Suprapubic skin (tissue), 4 donors: ENCODE data around the gene IGSF9. TPM values are rescaled to one million over a fixed set of nuclear protein-coding genes. Genes with fewer than 3 reads are reported as not detected.

Experiments used
- DNase-seq, 2 donors: peaks; one replicate each; pipeline ENCODE4 v3.0.0-alpha.2; 2019; ENCODE audit warnings: low spot score in 2 of 2
- H3K27ac ChIP-seq: fragments of 200-600 bp; sonication (generic); one replicate; pipeline ENCODE4 v1.5.1; 2019
- H3K27me3 ChIP-seq: fragments of 200-600 bp; sonication (generic); one replicate; pipeline ENCODE4 v1.5.1; 2019
- H3K36me3 ChIP-seq: fragments of 200-600 bp; sonication (generic); one replicate; pipeline ENCODE4 v1.5.1; 2019
- H3K4me1 ChIP-seq: fragments of 200-600 bp; sonication (generic); one replicate; pipeline ENCODE4 v1.5.1; 2019
- H3K4me3 ChIP-seq: fragments of 200-600 bp; sonication (generic); one replicate; pipeline ENCODE4 v1.5.1; 2019; ENCODE audit warnings: mild to moderate bottlenecking
- H3K9me3 ChIP-seq: fragments of 200-600 bp; sonication (generic); one replicate; pipeline ENCODE4 v1.5.1; 2019
- EP300 ChIP-seq: sonication (generic); formaldehyde crosslinking; IDR thresholded peaks from one replicate; pipeline ENCODE4 v1.6.1; 2017; ENCODE audit warnings: antibody characterized with exemption
- POLR2A ChIP-seq, 2 donors: fragments of 450-650 bp; IDR thresholded peaks; one replicate each; pipeline ENCODE4 v1.6.1; 2017; ENCODE audit warnings: antibody characterized with exemption in 2 of 2, mild to moderate bottlenecking in 2 of 2, moderate library complexity in 2 of 2
- POLR2AphosphoS5 ChIP-seq, 3 donors: sonication (generic); formaldehyde crosslinking; IDR thresholded peaks; one replicate each; pipeline ENCODE4 v1.6.1; 2017; ENCODE audit warnings: antibody characterized with exemption in 3 of 3
- WGBS: methylation state at CpG from one replicate; pipeline ENCODE4 v1.1.5; 2018; 5-methylcytosine and 5-hydroxymethylcytosine counted together
- total RNA-seq, 4 donors: library from RNA; depleted of rRNA; stranded (reverse); fragments of >200 nt; gene quantifications; one replicate each; pipeline ENCODE4 v1.1.0, GENCODE V29; 2016
- TF ChIP-seq, protein P1 (sequence below), 2 donors: fragments of 200-600 bp in 1 of 2; fragments of 450-650 bp in 1 of 2; sonication (generic) in 1 of 2; IDR thresholded peaks; one replicate each; pipeline ENCODE4 v1.5.1; 2016 to 2019; ENCODE audit warnings: antibody characterized with exemption in 2 of 2, mild to moderate bottlenecking in 1 of 2, moderate library complexity in 1 of 2

IGSF9 gene
- total RNA-seq, 4 donors from 2014 or later: 26.1 to 44.1 (median 28.4) TPM

DNA sequence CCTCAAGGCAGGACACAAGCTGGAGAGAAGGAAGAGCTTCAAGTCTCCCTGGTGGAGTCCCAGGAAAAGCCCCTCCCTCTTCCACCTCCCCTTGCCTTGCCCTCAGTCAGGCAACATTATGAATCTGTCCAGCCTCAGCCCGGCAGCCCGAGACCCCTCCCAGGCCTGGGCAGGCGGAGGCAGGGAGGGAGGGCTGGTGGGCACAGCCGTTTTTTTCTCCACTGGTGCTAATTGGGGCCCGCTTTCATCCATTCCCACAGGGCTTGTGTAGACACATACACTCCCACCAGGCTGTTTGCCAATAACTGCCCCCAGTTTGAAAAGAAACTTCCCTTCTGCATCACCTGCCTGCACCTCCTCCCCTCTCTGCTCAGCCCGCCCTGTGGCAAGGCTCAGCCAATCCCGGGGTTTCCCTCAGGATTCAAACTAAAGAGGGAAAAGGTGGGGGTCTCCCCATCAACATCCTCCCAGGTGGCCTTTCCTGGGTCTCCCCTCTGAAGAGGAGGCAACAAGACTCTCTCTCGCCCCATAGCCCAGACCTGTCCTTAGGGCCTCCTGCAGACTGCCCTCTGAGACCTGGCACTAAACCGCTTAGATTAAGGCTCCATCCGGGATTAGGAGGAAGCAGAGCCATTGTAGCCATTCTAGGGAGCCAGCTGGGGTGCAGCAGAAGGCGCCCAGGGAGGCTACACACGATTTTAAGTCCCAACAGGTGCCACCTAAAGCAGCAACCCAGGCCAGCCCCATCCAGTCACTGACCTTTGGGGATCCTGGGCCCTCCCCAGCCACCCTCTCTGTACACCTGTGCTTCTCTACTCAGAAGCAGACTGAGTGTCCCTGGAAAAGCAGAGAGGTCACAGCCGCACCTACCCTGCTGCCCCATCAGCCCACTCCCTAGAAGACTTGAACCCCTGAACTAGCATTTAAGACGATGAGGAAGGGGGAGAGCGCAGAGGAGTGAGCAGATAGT is 3.5 kb downstream of the IGSF9 start:
- DNase-seq: no peak
- WGBS: 60% methylated on average over 13 of the region's 15 CpGs
- no peaks in the 10 kb centered on the region for H3K9me3 ChIP-seq
- H3K36me3 ChIP-seq: no peaks in the 10 kb centered on the region
- peaks cover 95% of the 10 kb centered on the region for H3K4me1 ChIP-seq
- no peak overlapping the region for H3K27ac ChIP-seq
- TF ChIP-seq POLR2A (IDR thresholded peaks at IDR 0.05) (no peak), EP300 (no peak), POLR2AphosphoS5 (IDR thresholded peaks at IDR 0.05) (no peak)
- TF ChIP-seq, protein P1, sequence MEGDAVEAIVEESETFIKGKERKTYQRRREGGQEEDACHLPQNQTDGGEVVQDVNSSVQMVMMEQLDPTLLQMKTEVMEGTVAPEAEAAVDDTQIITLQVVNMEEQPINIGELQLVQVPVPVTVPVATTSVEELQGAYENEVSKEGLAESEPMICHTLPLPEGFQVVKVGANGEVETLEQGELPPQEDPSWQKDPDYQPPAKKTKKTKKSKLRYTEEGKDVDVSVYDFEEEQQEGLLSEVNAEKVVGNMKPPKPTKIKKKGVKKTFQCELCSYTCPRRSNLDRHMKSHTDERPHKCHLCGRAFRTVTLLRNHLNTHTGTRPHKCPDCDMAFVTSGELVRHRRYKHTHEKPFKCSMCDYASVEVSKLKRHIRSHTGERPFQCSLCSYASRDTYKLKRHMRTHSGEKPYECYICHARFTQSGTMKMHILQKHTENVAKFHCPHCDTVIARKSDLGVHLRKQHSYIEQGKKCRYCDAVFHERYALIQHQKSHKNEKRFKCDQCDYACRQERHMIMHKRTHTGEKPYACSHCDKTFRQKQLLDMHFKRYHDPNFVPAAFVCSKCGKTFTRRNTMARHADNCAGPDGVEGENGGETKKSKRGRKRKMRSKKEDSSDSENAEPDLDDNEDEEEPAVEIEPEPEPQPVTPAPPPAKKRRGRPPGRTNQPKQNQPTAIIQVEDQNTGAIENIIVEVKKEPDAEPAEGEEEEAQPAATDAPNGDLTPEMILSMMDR (IDR thresholded peaks at IDR 0.05): no peak
- H3K27me3 ChIP-seq: peaks cover 10% of the 10 kb centered on the region
- H3K4me3 ChIP-seq: no peak overlapping the region

DNA sequence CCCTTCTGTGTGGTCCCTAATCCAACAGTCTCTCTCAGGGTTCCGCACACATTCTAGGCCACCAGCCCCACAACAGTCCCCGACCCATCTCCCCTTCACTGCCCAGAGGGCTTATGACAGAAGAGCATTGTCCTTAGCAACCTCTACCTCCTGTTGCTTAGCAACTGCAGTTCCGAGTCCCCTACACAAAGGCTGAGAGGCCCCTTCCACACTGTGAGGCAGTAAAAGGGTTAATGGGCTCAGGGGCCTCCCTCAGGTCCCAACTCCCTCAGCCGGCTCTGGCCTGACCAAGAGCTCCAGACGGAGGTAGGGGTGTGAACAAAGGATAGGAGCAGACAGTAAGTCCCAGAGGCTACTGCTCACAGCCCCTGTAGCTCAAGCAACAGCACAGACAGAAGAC is 4.3 kb downstream of the IGSF9 start:
- no peak overlapping the region for H3K4me3 ChIP-seq
- 68% methylated on average over 4 of the region's 5 CpGs for WGBS
- H3K9me3 ChIP-seq: no peaks in the 10 kb centered on the region
- peaks cover 95% of the 10 kb centered on the region for H3K4me1 ChIP-seq
- no peak for TF ChIP-seq POLR2AphosphoS5 (IDR thresholded peaks at IDR 0.05)
- TF ChIP-seq EP300: no peak
- TF ChIP-seq, protein P1 (IDR thresholded peaks at IDR 0.05): no peak
- no peak for TF ChIP-seq POLR2A (IDR thresholded peaks at IDR 0.05)
- H3K27me3 ChIP-seq: peaks cover 10% of the 10 kb centered on the region
- H3K36me3 ChIP-seq: no peaks in the 10 kb centered on the region
- H3K27ac ChIP-seq: no peak overlapping the region
- no peak for DNase-seq

GRCh38 chr1:159940006-159940620 is 5.3 kb downstream of the IGSF9 start:
- Histone ChIP-seq H3K4me3 (no peak overlapping the region), H3K4me1 (peaks cover 89% of the 10 kb centered on the region), H3K36me3 (no peaks in the 10 kb centered on the region), H3K27ac (peak overlapping the region; percentile 14), H3K9me3 (no peaks in the 10 kb centered on the region), H3K27me3 (peaks cover 10% of the 10 kb centered on the region)
- 52% methylated on average over 11 of the region's 11 CpGs for WGBS
- no peak for DNase-seq
- TF ChIP-seq POLR2AphosphoS5 (IDR thresholded peaks at IDR 0.05): no peak
- TF ChIP-seq POLR2A (IDR thresholded peaks at IDR 0.05): no peak
- TF ChIP-seq EP300: no peak
- TF ChIP-seq, protein P1 (IDR thresholded peaks at IDR 0.05): no peak

- Histone ChIP-seq H3K4me3 (no peak overlapping the region), H3K9me3 (no peaks in the 10 kb centered on the region), H3K27me3 (peaks cover 10% of the 10 kb centered on the region), H3K4me1 (peaks cover 84% of the 10 kb centered on the region), H3K36me3 (no peaks in the 10 kb centered on the region), H3K27ac (peak overlapping the region; percentile 14)
- 42% methylated on average over 3 of the region's 3 CpGs for WGBS
- no peak for TF ChIP-seq EP300
- TF ChIP-seq POLR2AphosphoS5 (IDR thresholded peaks at IDR 0.05): no peak
- no peak for TF ChIP-seq POLR2A (IDR thresholded peaks at IDR 0.05)
- TF ChIP-seq, protein P1 (IDR thresholded peaks at IDR 0.05): no peak
- DNase-seq: no peak
Measured at GRCh38 chr1:159939678-159940002, 5.8 kb downstream of the IGSF9 start.
